ENCODE data around the gene CFD. TPM values are rescaled to one million over a fixed set of nuclear protein-coding genes. Genes with fewer than 3 reads are reported as not detected.

CFD gene
- total and polyA plus RNA-seq, 10 of the 15 experiments (the other 5 are each of a cell fraction or from before 2014, with no cell fraction given): 0.05 to 1.1 (median 0.38) TPM; not detected in 4

- SMC1A ChIA-PET (ENCODE audit: uncharacterized antibody, unreplicated experiment): no interaction called here
- DNase-seq (ENCODE audit: low read depth, low spot score) (no peak), ATAC-seq (no peak), FAIRE-seq (no peak)
- no peaks in the 10 kb centered on the region for H3K27me3 ChIP-seq (replicated peaks in 1 of 2; ENCODE audit: control insufficient read depth in 2 of 2, insufficient read depth in 2 of 2, low read length in 1 of 2)
- H3K4me2 ChIP-seq (ENCODE audit: control insufficient read depth, insufficient read depth): no peak overlapping the region
- WGBS (ENCODE audit: insufficient coverage, insufficient replicate concordance, low lambda C conversion rate, missing lambda C conversion rate): 90% methylated on average over 39 of the region's 39 CpGs
- no TSS peak for BruUV-seq (replicated peaks)
- H3K27ac ChIP-seq (ENCODE audit: control insufficient read depth, insufficient read depth): no peak overlapping the region
- CTCF ChIA-PET: no interaction called here
- in situ Hi-C loops (cut with MboI): no loop called here
- H4K20me1 ChIP-seq (ENCODE audit: control insufficient read depth, insufficient read depth): no peaks in the 10 kb centered on the region
- intact Hi-C loops (cut with micrococcal nuclease; ENCODE audit: unreplicated experiment): no loop called here
- H2AFZ ChIP-seq (ENCODE audit: control insufficient read depth, low read depth, low read length): no peak overlapping the region
- RAD21 ChIA-PET (ENCODE audit: unreplicated experiment): no interaction called here
- POLR2A ChIA-PET: no interaction called here
- H3K36me3 ChIP-seq (ENCODE audit: control insufficient read depth in 2 of 2, insufficient read depth in 2 of 2, low read length in 1 of 2): no peaks in the 10 kb centered on the region; a peak in 1 of 4 replicates
- no peaks in the 10 kb centered on the region for H3K79me2 ChIP-seq (ENCODE audit: control insufficient read depth, insufficient read depth, low read length)
- no peak overlapping the region for H3K4me3 ChIP-seq
- H3K9ac ChIP-seq (ENCODE audit: control insufficient read depth, insufficient read depth, low read length): no peak overlapping the region
- H3K4me1 ChIP-seq (ENCODE audit: control insufficient read depth, insufficient read depth, low read length): peaks cover 4% of the 10 kb centered on the region
- H3K9me3 ChIP-seq (replicated peaks; ENCODE audit: control insufficient read depth, insufficient read depth, low read length): no peaks in the 10 kb centered on the region
- TF ChIP-seq SIN3A (IDR thresholded peaks at IDR 0.05; ENCODE audit: low read depth, low read length) (no peak), SUZ12 (IDR thresholded peaks at IDR 0.05; ENCODE audit: unreplicated experiment) (no peak), MYC (IDR thresholded peaks at IDR 0.05; ENCODE audit: insufficient read depth, insufficient read length, insufficient replicate concordance, low read length, severe bottlenecking) (no peak), FOS (IDR thresholded peaks at IDR 0.05; ENCODE audit: borderline replicate concordance, extremely low read depth, insufficient read length) (no peak), SRF (IDR thresholded peaks at IDR 0.05; ENCODE audit: low read depth in 2 of 2, low read length in 2 of 2) (no peak), PML (IDR thresholded peaks at IDR 0.05; ENCODE audit: low read length) (no peak), CREM (IDR thresholded peaks at IDR 0.05; ENCODE audit: low read depth) (no peak), PAX8 (IDR thresholded peaks at IDR 0.05) (no peak), RCOR1 (conservative IDR thresholded peaks at IDR 0.05; ENCODE audit: low read depth, low read length) (no peak), SMC3 (IDR thresholded peaks at IDR 0.05; ENCODE audit: borderline replicate concordance, low read length) (no peak), RELA (IDR thresholded peaks at IDR 0.05; ENCODE audit: borderline replicate concordance, partially characterized antibody) (no peak), EP300 (IDR thresholded peaks at IDR 0.05; ENCODE audit: borderline replicate concordance in 1 of 2, control insufficient read depth in 1 of 2, low read depth in 2 of 2, low read length in 2 of 2) (no peak), HCFC1 (IDR thresholded peaks at IDR 0.05; ENCODE audit: low read length) (no peak), SMAD1 (IDR thresholded peaks at IDR 0.05; ENCODE audit: low read depth, partially characterized antibody) (no peak), NR2C2 (IDR thresholded peaks at IDR 0.05; ENCODE audit: borderline replicate concordance, control insufficient read depth, insufficient read length, low read depth) (no peak)
- TF ChIP-seq, protein P1, sequence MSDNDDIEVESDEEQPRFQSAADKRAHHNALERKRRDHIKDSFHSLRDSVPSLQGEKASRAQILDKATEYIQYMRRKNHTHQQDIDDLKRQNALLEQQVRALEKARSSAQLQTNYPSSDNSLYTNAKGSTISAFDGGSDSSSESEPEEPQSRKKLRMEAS (IDR thresholded peaks at IDR 0.05; ENCODE audit: low read depth, low read length): no peak
- TF ChIP-seq, protein P2, sequence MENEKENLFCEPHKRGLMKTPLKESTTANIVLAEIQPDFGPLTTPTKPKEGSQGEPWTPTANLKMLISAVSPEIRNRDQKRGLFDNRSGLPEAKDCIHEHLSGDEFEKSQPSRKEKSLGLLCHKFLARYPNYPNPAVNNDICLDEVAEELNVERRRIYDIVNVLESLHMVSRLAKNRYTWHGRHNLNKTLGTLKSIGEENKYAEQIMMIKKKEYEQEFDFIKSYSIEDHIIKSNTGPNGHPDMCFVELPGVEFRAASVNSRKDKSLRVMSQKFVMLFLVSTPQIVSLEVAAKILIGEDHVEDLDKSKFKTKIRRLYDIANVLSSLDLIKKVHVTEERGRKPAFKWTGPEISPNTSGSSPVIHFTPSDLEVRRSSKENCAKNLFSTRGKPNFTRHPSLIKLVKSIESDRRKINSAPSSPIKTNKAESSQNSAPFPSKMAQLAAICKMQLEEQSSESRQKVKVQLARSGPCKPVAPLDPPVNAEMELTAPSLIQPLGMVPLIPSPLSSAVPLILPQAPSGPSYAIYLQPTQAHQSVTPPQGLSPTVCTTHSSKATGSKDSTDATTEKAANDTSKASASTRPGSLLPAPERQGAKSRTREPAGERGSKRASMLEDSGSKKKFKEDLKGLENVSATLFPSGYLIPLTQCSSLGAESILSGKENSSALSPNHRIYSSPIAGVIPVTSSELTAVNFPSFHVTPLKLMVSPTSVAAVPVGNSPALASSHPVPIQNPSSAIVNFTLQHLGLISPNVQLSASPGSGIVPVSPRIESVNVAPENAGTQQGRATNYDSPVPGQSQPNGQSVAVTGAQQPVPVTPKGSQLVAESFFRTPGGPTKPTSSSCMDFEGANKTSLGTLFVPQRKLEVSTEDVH (IDR thresholded peaks at IDR 0.05; ENCODE audit: low read depth, partially characterized antibody): no peak
- TF ChIP-seq, protein P3, sequence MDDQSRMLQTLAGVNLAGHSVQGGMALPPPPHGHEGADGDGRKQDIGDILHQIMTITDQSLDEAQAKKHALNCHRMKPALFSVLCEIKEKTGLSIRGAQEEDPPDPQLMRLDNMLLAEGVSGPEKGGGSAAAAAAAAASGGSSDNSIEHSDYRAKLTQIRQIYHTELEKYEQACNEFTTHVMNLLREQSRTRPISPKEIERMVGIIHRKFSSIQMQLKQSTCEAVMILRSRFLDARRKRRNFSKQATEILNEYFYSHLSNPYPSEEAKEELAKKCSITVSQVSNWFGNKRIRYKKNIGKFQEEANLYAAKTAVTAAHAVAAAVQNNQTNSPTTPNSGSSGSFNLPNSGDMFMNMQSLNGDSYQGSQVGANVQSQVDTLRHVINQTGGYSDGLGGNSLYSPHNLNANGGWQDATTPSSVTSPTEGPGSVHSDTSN (IDR thresholded peaks at IDR 0.05; ENCODE audit: insufficient replicate concordance, low read depth, low read length): no peak
Observed at GRCh38 chr19:867855-868457, 8.5 kb downstream of the CFD start.
